Skeletal muscle tissue (tissue), 4 donors: ENCODE data around the gene L3MBTL4. TPM values are rescaled to one million over a fixed set of nuclear protein-coding genes. Genes with fewer than 3 reads are reported as not detected.
"Not testable (repeated sequence)": the region's sequence is repeated elsewhere in the genome, so short reads cannot be mapped to it uniquely, and the experiment has no call there.

Experiments used
- H3K27ac ChIP-seq: one replicate; pipeline ENCODE4 v1.7.0; 2013; ENCODE audit warnings: mild to moderate bottlenecking, low read depth, low read length, inconsistent platforms
- H3K27me3 ChIP-seq, 3 donors: one replicate each; pipeline ENCODE4 v1.7.0; 2013; ENCODE audit warnings: low read length in 3 of 3; ENCODE audit not compliant: control insufficient read depth in 3 of 3, insufficient read depth in 3 of 3
- H3K36me3 ChIP-seq, 3 donors: one replicate each; pipeline ENCODE4 v1.7.0; 2013; ENCODE audit warnings: low read length in 3 of 3; ENCODE audit not compliant: control insufficient read depth in 3 of 3, insufficient read depth in 3 of 3
- H3K4me1 ChIP-seq, 3 donors: one replicate each; pipeline ENCODE4 v1.7.0; 2013; ENCODE audit warnings: low read length in 3 of 3, mild to moderate bottlenecking in 3 of 3; ENCODE audit not compliant: control insufficient read depth in 3 of 3, insufficient read depth in 3 of 3
- H3K4me3 ChIP-seq, 3 donors: one replicate each; pipeline ENCODE4 v1.7.0; 2013; ENCODE audit warnings: low read length in 3 of 3
- H3K9ac ChIP-seq, 3 donors: one replicate each; pipeline ENCODE4 v1.7.0; 2013; ENCODE audit warnings: low read length in 3 of 3, mild to moderate bottlenecking in 3 of 3, moderate library complexity in 2 of 3, low read depth in 1 of 3
- H3K9me3 ChIP-seq, 3 donors: one replicate each; pipeline ENCODE4 v1.7.0; 2013; ENCODE audit warnings: low read length in 3 of 3; ENCODE audit not compliant: control insufficient read depth in 3 of 3
- total RNA-seq: library from RNA; depleted of rRNA; stranded (reverse); fragments of >200 nt; gene quantifications from one replicate; pipeline ENCODE4 v1.2.3, GENCODE V29; 2014
- donor health status: Osteomylitis.

L3MBTL4 gene
- total RNA-seq, 1 donor from 2014 or later = 5.2 TPM

DNA sequence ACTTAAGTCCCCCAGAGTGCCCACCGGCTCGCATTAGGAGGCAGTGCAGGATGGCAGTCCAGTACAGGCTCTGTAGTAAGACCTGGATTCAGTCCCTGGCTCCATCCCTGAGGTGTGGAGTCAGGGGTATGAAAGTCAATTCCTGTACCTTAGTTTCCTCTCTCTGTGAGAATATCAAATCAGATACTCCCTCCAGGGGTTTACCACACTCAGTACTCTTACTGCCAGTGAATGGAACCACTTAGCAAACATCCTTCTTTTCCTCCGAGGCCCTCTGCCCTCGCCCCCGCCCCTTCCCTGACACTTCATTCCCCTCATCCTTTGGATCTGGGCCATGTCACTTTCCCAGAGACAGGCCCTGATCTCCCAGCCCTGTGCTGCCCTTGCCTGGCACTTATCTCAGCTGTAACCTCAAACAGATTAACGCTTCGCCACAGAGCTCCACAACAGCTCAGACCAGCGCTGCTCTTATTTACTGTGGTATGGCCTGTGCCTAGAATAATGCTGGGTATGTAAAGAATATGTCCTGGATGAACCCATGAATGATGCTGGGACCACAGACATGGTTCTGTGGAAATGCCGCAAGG is 360.4 kb downstream of the L3MBTL4 start:
- Histone ChIP-seq H3K9me3 (no peaks in the 10 kb centered on the region), H3K4me3 (no peak overlapping the region), H3K27ac (no peak overlapping the region), H3K4me1 (no peaks in the 10 kb centered on the region), H3K9ac (no peak overlapping the region), H3K27me3 (no peaks in the 10 kb centered on the region), H3K36me3 (no peaks in the 10 kb centered on the region)

DNA sequence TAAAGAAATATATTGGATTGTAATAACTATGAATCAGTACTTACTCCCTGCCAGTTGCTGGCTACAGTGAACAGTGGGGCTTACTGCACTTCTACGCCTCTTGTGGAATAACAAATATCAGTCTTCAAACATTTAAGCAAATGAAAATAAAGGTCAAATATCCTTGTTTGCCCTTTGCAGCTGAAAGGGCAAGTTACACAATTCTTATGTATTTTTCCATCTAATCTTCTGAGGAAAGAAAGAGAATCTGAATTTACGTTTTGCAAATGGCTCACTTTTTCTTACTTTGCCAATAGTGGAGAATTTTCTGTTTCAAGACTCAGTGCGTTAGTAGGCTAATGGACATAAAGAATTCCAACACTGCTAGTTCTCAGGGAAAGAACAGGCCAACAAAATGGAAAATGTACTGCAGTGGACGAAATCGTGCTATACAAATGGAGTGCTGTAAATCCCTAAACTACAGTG is 362.2 kb downstream of the L3MBTL4 start:
- H3K4me3 ChIP-seq = no peak overlapping the region
- H3K27ac ChIP-seq = no peak overlapping the region
- H3K9ac ChIP-seq = no peak overlapping the region
- no peaks in the 10 kb centered on the region for H3K4me1 ChIP-seq
- no peaks in the 10 kb centered on the region for H3K27me3 ChIP-seq
- no peaks in the 10 kb centered on the region for H3K36me3 ChIP-seq
- no peaks in the 10 kb centered on the region for H3K9me3 ChIP-seq

DNA sequence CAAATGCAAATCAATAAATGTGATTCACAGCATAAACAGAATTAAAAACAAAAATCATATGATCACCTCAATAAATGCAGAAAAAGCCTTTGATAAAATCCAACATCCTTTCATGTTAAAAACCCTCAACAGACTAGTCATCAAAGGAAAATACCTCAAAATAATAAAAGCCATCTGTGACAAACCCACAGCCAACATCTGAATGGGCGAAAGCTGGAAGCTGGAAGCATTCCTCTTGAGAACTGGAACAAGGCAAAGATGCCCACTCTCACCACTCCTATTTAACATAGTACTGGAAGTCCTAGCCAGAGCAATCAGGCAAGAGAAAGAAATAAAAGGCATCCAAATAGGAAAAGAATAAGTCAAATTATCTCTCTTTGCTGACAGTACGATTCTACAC is 367.1 kb downstream of the L3MBTL4 start:
- H3K9me3 ChIP-seq, H3K36me3 ChIP-seq, H3K27me3 ChIP-seq, H3K4me1 ChIP-seq, H3K27ac ChIP-seq, H3K9ac ChIP-seq, H3K4me3 ChIP-seq: not testable (repeated sequence)

DNA sequence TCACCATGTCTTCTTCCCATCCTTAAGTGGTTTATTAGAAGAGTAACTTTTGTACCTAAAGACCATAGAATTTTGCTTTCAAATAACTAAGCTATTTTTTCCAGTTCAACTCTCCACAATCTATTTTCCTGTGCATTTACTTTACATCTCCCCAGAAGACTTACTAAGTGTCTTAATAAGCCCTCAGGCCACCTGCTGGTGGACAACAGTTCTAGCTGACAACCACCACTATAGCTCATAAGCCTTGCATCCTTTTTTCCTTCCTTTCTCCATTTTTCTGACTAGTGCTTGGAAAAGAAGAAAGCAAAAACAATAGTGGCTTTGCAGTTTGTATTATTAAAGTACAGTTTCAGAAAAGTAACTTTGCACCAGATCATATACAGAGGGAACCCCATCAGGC is 369.9 kb downstream of the L3MBTL4 start:
- no peak overlapping the region for H3K27ac ChIP-seq
- H3K36me3 ChIP-seq = no peaks in the 10 kb centered on the region
- no peaks in the 10 kb centered on the region for H3K27me3 ChIP-seq
- peaks cover 0 to 4% (median 0%) of the 10 kb centered on the region in 3 donors for H3K9me3 ChIP-seq
- no peak overlapping the region for H3K9ac ChIP-seq
- no peak overlapping the region for H3K4me3 ChIP-seq
- no peaks in the 10 kb centered on the region for H3K4me1 ChIP-seq

DNA sequence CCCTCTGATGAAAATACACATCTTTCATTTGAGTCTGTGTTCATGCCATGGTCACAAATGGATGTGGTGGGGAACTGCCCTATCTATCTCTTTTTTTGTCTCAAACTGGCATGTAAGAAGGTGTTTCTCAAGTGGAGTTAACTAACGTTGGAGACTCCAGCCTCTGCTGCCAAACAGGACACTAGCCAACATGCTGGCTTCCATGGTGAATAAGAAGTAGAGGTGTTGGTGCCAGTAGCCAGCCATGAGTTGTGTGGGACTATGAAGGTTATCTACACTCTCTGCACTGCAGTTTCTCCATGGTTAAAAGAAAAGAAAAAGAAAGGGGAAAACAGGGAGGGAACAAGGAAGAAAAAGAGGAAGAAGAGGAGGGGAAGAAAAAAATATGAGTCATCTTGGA is 370.4 kb downstream of the L3MBTL4 start:
- no peaks in the 10 kb centered on the region for H3K36me3 ChIP-seq
- no peaks in the 10 kb centered on the region for H3K4me1 ChIP-seq
- peaks cover 0 to 6% (median 0%) of the 10 kb centered on the region in 3 donors for H3K9me3 ChIP-seq
- no peak overlapping the region for H3K27ac ChIP-seq
- no peak overlapping the region for H3K9ac ChIP-seq
- H3K27me3 ChIP-seq = no peaks in the 10 kb centered on the region
- no peak overlapping the region for H3K4me3 ChIP-seq

DNA sequence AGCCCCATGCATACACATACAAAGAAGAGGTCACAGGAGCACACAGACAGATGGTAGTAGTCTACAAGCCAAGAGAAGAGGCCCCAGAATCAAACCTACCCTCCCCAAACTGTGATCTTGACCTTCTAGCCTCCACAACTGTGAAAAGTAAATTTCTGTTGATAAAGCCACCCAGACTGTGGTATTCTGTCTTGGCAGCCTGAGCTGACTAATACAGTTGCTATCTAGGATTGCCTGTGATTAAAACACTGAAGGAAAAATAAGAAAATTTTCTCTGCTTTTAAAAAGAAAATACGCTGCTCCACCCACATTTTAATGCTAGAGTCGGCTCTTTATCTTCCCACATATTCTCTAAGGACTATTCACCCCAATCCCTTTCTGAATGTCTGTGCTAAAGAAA is 375.7 kb downstream of the L3MBTL4 start:
- H3K4me1 ChIP-seq = no peaks in the 10 kb centered on the region
- no peaks in the 10 kb centered on the region for H3K27me3 ChIP-seq
- H3K27ac ChIP-seq = no peak overlapping the region
- no peaks in the 10 kb centered on the region for H3K36me3 ChIP-seq
- no peak overlapping the region for H3K9ac ChIP-seq
- peaks cover 0 to 8% (median 3%) of the 10 kb centered on the region in 3 donors for H3K9me3 ChIP-seq
- H3K4me3 ChIP-seq = no peak overlapping the region

DNA sequence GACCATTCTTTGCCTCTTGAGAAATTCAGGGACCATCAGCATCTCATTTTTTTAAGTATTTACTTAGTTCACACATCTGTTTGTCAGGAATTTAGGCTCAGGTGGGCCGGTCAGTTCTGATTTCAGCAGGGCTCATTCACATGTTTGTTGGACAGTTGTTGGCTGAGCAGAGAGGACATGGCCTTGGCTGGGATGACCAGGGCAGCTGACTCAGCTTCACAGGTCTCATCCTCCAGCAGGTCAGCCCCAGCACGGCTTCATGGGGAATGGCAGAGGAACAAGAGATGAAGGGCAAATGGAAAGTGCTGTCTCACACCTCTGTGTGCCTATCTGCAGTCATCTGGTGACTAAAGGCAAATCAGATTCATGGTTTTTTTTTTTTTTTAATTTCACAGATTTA is 383.3 kb downstream of the L3MBTL4 start:
- Histone ChIP-seq H3K4me3 (no peak overlapping the region), H3K4me1 (no peaks in the 10 kb centered on the region), H3K9me3 (no peaks in the 10 kb centered on the region), H3K36me3 (no peaks in the 10 kb centered on the region), H3K27ac (no peak overlapping the region), H3K9ac (no peak overlapping the region), H3K27me3 (no peaks in the 10 kb centered on the region)

DNA sequence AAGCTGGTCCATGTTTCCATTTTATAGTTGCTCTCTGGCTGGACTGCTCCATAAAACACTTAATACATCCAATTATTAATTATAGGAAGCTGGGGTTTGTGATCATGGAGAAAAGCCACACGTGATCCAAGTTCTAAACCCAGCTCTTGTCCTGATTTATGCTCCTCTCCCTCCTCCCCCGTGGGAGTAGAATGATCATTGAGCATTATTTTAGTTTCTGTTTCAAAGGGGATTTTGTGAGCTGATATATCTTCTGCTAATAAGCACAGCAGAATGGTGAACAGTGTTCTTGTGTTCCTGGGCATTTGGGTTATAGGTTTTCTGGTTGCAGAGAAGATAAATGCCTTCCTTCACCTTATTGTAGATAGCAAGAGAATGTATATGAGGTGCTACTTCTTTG is 383.7 kb downstream of the L3MBTL4 start:
- Histone ChIP-seq H3K4me3 (no peak overlapping the region), H3K9ac (no peak overlapping the region), H3K27me3 (no peaks in the 10 kb centered on the region), H3K36me3 (no peaks in the 10 kb centered on the region), H3K27ac (no peak overlapping the region), H3K4me1 (no peaks in the 10 kb centered on the region), H3K9me3 (no peaks in the 10 kb centered on the region)

DNA sequence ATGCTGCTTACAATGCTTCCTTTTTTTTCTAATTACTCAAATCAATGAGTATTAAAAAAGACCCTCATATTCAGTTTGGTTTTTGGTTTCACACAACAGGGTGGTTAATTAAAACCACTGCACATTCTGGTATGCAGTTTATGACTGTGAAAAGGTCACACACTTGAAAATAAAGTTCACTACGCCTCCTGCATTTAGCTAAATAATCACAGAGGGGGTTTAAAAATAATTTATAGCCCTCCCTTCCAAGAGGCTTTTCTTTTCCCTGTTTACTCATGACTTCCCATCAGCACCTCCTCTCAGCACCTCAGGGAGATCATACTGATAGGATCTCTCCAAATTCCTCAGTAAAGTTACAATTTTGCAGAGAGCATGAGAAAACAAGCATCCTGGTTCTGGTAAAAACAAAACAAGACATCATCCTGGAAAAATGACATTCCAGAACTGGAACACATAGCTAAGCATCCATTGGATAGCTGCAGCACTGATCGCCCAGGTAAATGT is 389.9 kb downstream of the L3MBTL4 start:
- Histone ChIP-seq H3K9me3 (no peaks in the 10 kb centered on the region), H3K4me3 (no peak overlapping the region), H3K27ac (no peak overlapping the region), H3K36me3 (no peaks in the 10 kb centered on the region), H3K9ac (no peak overlapping the region), H3K4me1 (no peaks in the 10 kb centered on the region), H3K27me3 (no peaks in the 10 kb centered on the region)

DNA sequence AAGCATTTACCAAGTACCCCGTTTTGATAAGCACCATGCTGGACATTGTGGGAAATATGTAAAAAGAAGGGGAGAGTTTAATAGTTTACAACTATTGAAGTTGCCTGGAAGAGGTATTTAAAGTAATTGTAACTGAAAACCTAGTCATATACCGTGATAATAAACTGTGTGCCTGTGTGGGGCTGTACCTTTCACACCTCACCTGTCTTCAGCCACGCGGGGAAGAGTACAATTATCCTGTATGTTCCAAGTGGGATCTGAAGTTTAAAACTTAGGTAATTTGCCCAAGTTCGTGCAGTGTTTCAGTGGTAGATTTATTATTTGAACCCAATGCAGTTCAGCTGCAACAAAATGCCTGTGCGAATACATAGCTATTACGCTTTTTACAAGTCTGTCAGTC is 391.2 kb downstream of the L3MBTL4 start:
- no peak overlapping the region for H3K27ac ChIP-seq
- no peaks in the 10 kb centered on the region for H3K4me1 ChIP-seq
- no peak overlapping the region for H3K9ac ChIP-seq
- no peak overlapping the region for H3K4me3 ChIP-seq
- H3K9me3 ChIP-seq = no peaks in the 10 kb centered on the region
- no peaks in the 10 kb centered on the region for H3K36me3 ChIP-seq
- no peaks in the 10 kb centered on the region for H3K27me3 ChIP-seq
